ENCODE measurements around the gene TRIM54. TPM values are rescaled to one million over a fixed set of nuclear protein-coding genes. Genes with fewer than 3 reads are reported as not detected.
A peak's percentile ranks its signal among the peaks of the same experiment; 100 is the strongest.

The TRIM54 gene
- total RNA-seq, 1 experiment from 2014 or later, result not detected

GRCh38 chr2:27250652-27251379, 31.4 kb upstream of the TRIM54 start:
- Histone ChIP-seq H3K9me3 (ENCODE audit: low read length) (no peaks in the 10 kb centered on the region), H3K9me2 (replicated peaks; ENCODE audit: insufficient read depth, low read length) (no peaks in the 10 kb centered on the region), H3K4me3 (ENCODE audit: low read length) (no peak overlapping the region), H3K4me1 (ENCODE audit: low read length) (peaks cover 19% of the 10 kb centered on the region), H3K4me2 (ENCODE audit: low read depth, low read length, poor library complexity, severe bottlenecking) (no peak overlapping the region), H4K20me1 (ENCODE audit: insufficient read depth, low read depth, low read length) (no peaks in the 10 kb centered on the region), H3K9ac (ENCODE audit: low read length) (no peak overlapping the region), H2AFZ (ENCODE audit: low read length) (no peak overlapping the region), H3K27me3 (ENCODE audit: low read length) (no peaks in the 10 kb centered on the region), H3K27ac (ENCODE audit: low read length) (no peak overlapping the region), H3K79me2 (ENCODE audit: low read length) (no peaks in the 10 kb centered on the region), H3K36me3 (ENCODE audit: insufficient read depth, low read length) (no peaks in the 10 kb centered on the region)
- DNase-seq, result no peak

- H3K9me3 ChIP-seq (ENCODE audit: low read length), result no peaks in the 10 kb centered on the region
- no peaks in the 10 kb centered on the region for H3K79me2 ChIP-seq (ENCODE audit: low read length)
- H3K36me3 ChIP-seq (ENCODE audit: insufficient read depth, low read length), result no peaks in the 10 kb centered on the region
- H3K4me1 ChIP-seq (ENCODE audit: low read length), result peaks cover 19% of the 10 kb centered on the region
- no peaks in the 10 kb centered on the region for H4K20me1 ChIP-seq (ENCODE audit: insufficient read depth, low read depth, low read length)
- H3K9ac ChIP-seq (ENCODE audit: low read length), result no peak overlapping the region; the same call in 1 of the 2 replicates
- no peak overlapping the region for H3K27ac ChIP-seq (ENCODE audit: low read length)
- H3K27me3 ChIP-seq (ENCODE audit: low read length), result no peaks in the 10 kb centered on the region
- H2AFZ ChIP-seq (ENCODE audit: low read length), result no peak overlapping the region
- no peaks in the 10 kb centered on the region for H3K9me2 ChIP-seq (replicated peaks; ENCODE audit: insufficient read depth, low read length)
- H3K4me2 ChIP-seq (ENCODE audit: low read depth, low read length, poor library complexity, severe bottlenecking), result peak overlapping the region; percentile 23
- no peak overlapping the region for H3K4me3 ChIP-seq (ENCODE audit: low read length)
- no peak for DNase-seq
Measured at GRCh38 chr2:27251766-27252165, 30.5 kb upstream of the TRIM54 start.

- no peaks in the 10 kb centered on the region for H3K9me3 ChIP-seq (ENCODE audit: low read length)
- no peak overlapping the region for H2AFZ ChIP-seq (ENCODE audit: low read length)
- H3K9ac ChIP-seq (ENCODE audit: low read length), result no peak overlapping the region
- H3K79me2 ChIP-seq (ENCODE audit: low read length), result no peaks in the 10 kb centered on the region
- no peak overlapping the region for H3K4me3 ChIP-seq (ENCODE audit: low read length)
- no peak for DNase-seq
- peaks cover 19% of the 10 kb centered on the region for H3K4me1 ChIP-seq (ENCODE audit: low read length)
- H3K36me3 ChIP-seq (ENCODE audit: insufficient read depth, low read length), result no peaks in the 10 kb centered on the region
- H3K4me2 ChIP-seq (ENCODE audit: low read depth, low read length, poor library complexity, severe bottlenecking), result no peak overlapping the region
- H3K27ac ChIP-seq (ENCODE audit: low read length), result no peak overlapping the region
- H3K27me3 ChIP-seq (ENCODE audit: low read length), result no peaks in the 10 kb centered on the region
- no peaks in the 10 kb centered on the region for H4K20me1 ChIP-seq (ENCODE audit: insufficient read depth, low read depth, low read length)
- no peaks in the 10 kb centered on the region for H3K9me2 ChIP-seq (replicated peaks; ENCODE audit: insufficient read depth, low read length)
Measured at GRCh38 chr2:27255187-27255586, 27.0 kb upstream of the TRIM54 start.

- Histone ChIP-seq H3K4me2 (ENCODE audit: low read depth, low read length, poor library complexity, severe bottlenecking) (no peak overlapping the region), H3K27ac (ENCODE audit: low read length) (no peak overlapping the region), H3K9ac (ENCODE audit: low read length) (no peak overlapping the region), H2AFZ (ENCODE audit: low read length) (no peak overlapping the region), H3K4me1 (ENCODE audit: low read length) (peaks cover 14% of the 10 kb centered on the region), H4K20me1 (ENCODE audit: insufficient read depth, low read depth, low read length) (no peaks in the 10 kb centered on the region), H3K9me2 (replicated peaks; ENCODE audit: insufficient read depth, low read length) (no peaks in the 10 kb centered on the region), H3K36me3 (ENCODE audit: insufficient read depth, low read length) (no peaks in the 10 kb centered on the region), H3K9me3 (ENCODE audit: low read length) (no peaks in the 10 kb centered on the region), H3K27me3 (ENCODE audit: low read length) (no peaks in the 10 kb centered on the region), H3K4me3 (ENCODE audit: low read length) (no peak overlapping the region), H3K79me2 (ENCODE audit: low read length) (no peaks in the 10 kb centered on the region)
- no peak for DNase-seq
Measured at GRCh38 chr2:27255660-27256059, 26.6 kb upstream of the TRIM54 start.

- Histone ChIP-seq H2AFZ (ENCODE audit: low read length) (no peak overlapping the region), H3K4me3 (ENCODE audit: low read length) (no peak overlapping the region), H3K79me2 (ENCODE audit: low read length) (no peaks in the 10 kb centered on the region), H3K4me1 (ENCODE audit: low read length) (peaks cover 1% of the 10 kb centered on the region), H3K27me3 (ENCODE audit: low read length) (no peaks in the 10 kb centered on the region), H3K9ac (ENCODE audit: low read length) (no peak overlapping the region), H3K9me2 (replicated peaks; ENCODE audit: insufficient read depth, low read length) (no peaks in the 10 kb centered on the region), H3K27ac (ENCODE audit: low read length) (no peak overlapping the region), H4K20me1 (ENCODE audit: insufficient read depth, low read depth, low read length) (no peaks in the 10 kb centered on the region), H3K36me3 (ENCODE audit: insufficient read depth, low read length) (no peaks in the 10 kb centered on the region), H3K4me2 (ENCODE audit: low read depth, low read length, poor library complexity, severe bottlenecking) (no peak overlapping the region), H3K9me3 (ENCODE audit: low read length) (no peaks in the 10 kb centered on the region)
- DNase-seq, result no peak
Measured at GRCh38 chr2:27256855-27257454, 25.3 kb upstream of the TRIM54 start.

- Histone ChIP-seq H3K79me2 (ENCODE audit: low read length) (no peaks in the 10 kb centered on the region), H3K4me1 (ENCODE audit: low read length) (peaks cover 9% of the 10 kb centered on the region), H3K27me3 (ENCODE audit: low read length) (no peaks in the 10 kb centered on the region), H3K4me3 (ENCODE audit: low read length) (no peak overlapping the region), H3K9me2 (replicated peaks; ENCODE audit: insufficient read depth, low read length) (no peaks in the 10 kb centered on the region), H3K36me3 (ENCODE audit: insufficient read depth, low read length) (no peaks in the 10 kb centered on the region), H3K9me3 (ENCODE audit: low read length) (no peaks in the 10 kb centered on the region), H3K4me2 (ENCODE audit: low read depth, low read length, poor library complexity, severe bottlenecking) (no peak overlapping the region), H4K20me1 (ENCODE audit: insufficient read depth, low read depth, low read length) (no peaks in the 10 kb centered on the region), H3K9ac (ENCODE audit: low read length) (no peak overlapping the region), H3K27ac (ENCODE audit: low read length) (no peak overlapping the region), H2AFZ (ENCODE audit: low read length) (no peak overlapping the region)
- DNase-seq, result no peak
Measured at GRCh38 chr2:27258051-27258450, 24.2 kb upstream of the TRIM54 start.

- Histone ChIP-seq H4K20me1 (ENCODE audit: insufficient read depth, low read depth, low read length) (peaks cover 5% of the 10 kb centered on the region; the same call in 1 of the 2 replicates), H3K36me3 (ENCODE audit: insufficient read depth, low read length) (no peaks in the 10 kb centered on the region), H3K27me3 (ENCODE audit: low read length) (0 out of 2 replicates have a peak, but pooled peaks cover 2% of the 10 kb centered on the region), H3K4me2 (ENCODE audit: low read depth, low read length, poor library complexity, severe bottlenecking) (no peak overlapping the region), H3K9me3 (ENCODE audit: low read length) (no peaks in the 10 kb centered on the region), H3K9ac (ENCODE audit: low read length) (no peak overlapping the region), H3K4me3 (ENCODE audit: low read length) (no peak overlapping the region), H3K9me2 (replicated peaks; ENCODE audit: insufficient read depth, low read length) (no peaks in the 10 kb centered on the region), H3K4me1 (ENCODE audit: low read length) (peaks cover 19% of the 10 kb centered on the region), H2AFZ (ENCODE audit: low read length) (no peak overlapping the region), H3K79me2 (ENCODE audit: low read length) (no peaks in the 10 kb centered on the region), H3K27ac (ENCODE audit: low read length) (no peak overlapping the region)
- DNase-seq, result no peak
Measured at GRCh38 chr2:27261241-27261925, 20.8 kb upstream of the TRIM54 start.

GRCh38 chr2:27261926-27262298, 20.3 kb upstream of the TRIM54 start:
- peaks cover 19% of the 10 kb centered on the region for H3K4me1 ChIP-seq (ENCODE audit: low read length)
- no peak for DNase-seq
- no peak overlapping the region for H2AFZ ChIP-seq (ENCODE audit: low read length)
- peak overlapping the region; percentile 75; the same call in 1 of the 2 replicates for H3K4me3 ChIP-seq (ENCODE audit: low read length)
- no peaks in the 10 kb centered on the region for H3K79me2 ChIP-seq (ENCODE audit: low read length)
- H3K4me2 ChIP-seq (ENCODE audit: low read depth, low read length, poor library complexity, severe bottlenecking), result peak overlapping the region; percentile 88
- H4K20me1 ChIP-seq (ENCODE audit: insufficient read depth, low read depth, low read length), result peaks cover 5% of the 10 kb centered on the region; the same call in 1 of the 2 replicates
- no peak overlapping the region for H3K27ac ChIP-seq (ENCODE audit: low read length)
- 0 out of 2 replicates have a peak, but pooled peaks cover 2% of the 10 kb centered on the region for H3K27me3 ChIP-seq (ENCODE audit: low read length)
- no peak overlapping the region for H3K9ac ChIP-seq (ENCODE audit: low read length)
- no peaks in the 10 kb centered on the region for H3K9me3 ChIP-seq (ENCODE audit: low read length)
- no peaks in the 10 kb centered on the region for H3K36me3 ChIP-seq (ENCODE audit: insufficient read depth, low read length)
- H3K9me2 ChIP-seq (replicated peaks; ENCODE audit: insufficient read depth, low read length), result no peaks in the 10 kb centered on the region

Measured in Karpas-422 (cell line).